PC-3 (cell line): ENCODE results near the gene TARS2. TPM values are rescaled to one million over a fixed set of nuclear protein-coding genes. Genes with fewer than 3 reads are reported as not detected.

Experiments
- ATAC-seq: fragments of 200-7000 bp; cut with Tn5 transposase; 2 replicates; pipeline ENCODE4 v1.9.1; 2020; ENCODE audit warnings: mild to moderate bottlenecking, moderate library complexity
- BruUV-seq: library from RNA; stranded (reverse); fragments of 400-500 nt; replicated peaks from 2 replicates; lab custom pipeline; 2021; lab: Mats Ljungman, UMichigan
- CTCF ChIA-PET: fragments of 300-600 bp; sonication (Branson Sonifier 250); formaldehyde crosslinking; loops from one replicate; lab custom pipeline; 2022; ENCODE audit warnings: antibody characterized with exemption; lab: Charles Lee
- POLR2A ChIA-PET: fragments of 300-600 bp; sonication (Branson Sonifier 250); formaldehyde crosslinking; loops from one replicate; lab custom pipeline; 2022; ENCODE audit warnings: antibody characterized with exemption; ENCODE audit not compliant: unreplicated experiment; lab: Charles Lee
- DNase-seq: peaks from one replicate; pipeline ENCODE4 v3.0.0-alpha.2; 2015
- H2AFZ ChIP-seq: fragments of 300-600 bp; sonication (generic); 2 replicates; pipeline ENCODE4 v1.6.0; 2016; ENCODE audit warnings: antibody characterized with exemption, low read length
- H3F3A ChIP-seq: fragments of 300-600 bp; sonication (generic); one replicate; pipeline ENCODE4 v1.6.0; 2017; ENCODE audit warnings: antibody characterized with exemption, low read length, control low read depth, mild to moderate bottlenecking; ENCODE audit not compliant: unreplicated experiment
- H3K27ac ChIP-seq: fragments of 300-600 bp; sonication (generic); 2 replicates; pipeline ENCODE4 v1.5.1; 2016; ENCODE audit warnings: mild to moderate bottlenecking, low read length
- H3K27me3 ChIP-seq: fragments of 300-600 bp; sonication (generic); 2 replicates; pipeline ENCODE4 v1.6.1; 2016; ENCODE audit warnings: low read length, mixed read lengths
- H3K36me3 ChIP-seq: fragments of 300-600 bp; sonication (generic); 2 replicates; pipeline ENCODE4 v1.6.1; 2016; ENCODE audit warnings: low read depth, mixed run types, low read length, mixed read lengths
- H3K4me1 ChIP-seq: fragments of 300-600 bp; sonication (generic); 2 replicates; pipeline ENCODE4 v1.5.1; 2016; ENCODE audit warnings: low read length; ENCODE audit not compliant: insufficient read depth
- H3K4me2 ChIP-seq: fragments of 300-600 bp; sonication (generic); 2 replicates; pipeline ENCODE4 v1.6.0; 2016; ENCODE audit warnings: low read length
- H3K4me3 ChIP-seq: fragments of 300-600 bp; sonication (generic); 2 replicates; pipeline ENCODE4 v1.5.1; 2016; ENCODE audit warnings: mild to moderate bottlenecking, low read length, mixed read lengths
- H3K79me2 ChIP-seq: fragments of 300-600 bp; sonication (generic); 2 replicates; pipeline ENCODE4 v1.6.1; 2017; ENCODE audit warnings: low read length, mixed read lengths
- H3K9ac ChIP-seq: fragments of 300-600 bp; sonication (generic); 2 replicates; pipeline ENCODE4 v1.6.0; 2016; ENCODE audit warnings: mild to moderate bottlenecking, low read length
- H3K9me2 ChIP-seq: fragments of 300-600 bp; sonication (generic); replicated peaks from 2 replicates; pipeline ENCODE4 v1.6.1; 2016; ENCODE audit warnings: mixed run types, low read length, mixed read lengths
- H3K9me3 ChIP-seq: fragments of 300-600 bp; sonication (generic); 2 replicates; pipeline ENCODE4 v1.6.1; 2016; ENCODE audit warnings: low read length, mixed read lengths
- H4K20me1 ChIP-seq: fragments of 300-600 bp; sonication (generic); 2 replicates; pipeline ENCODE4 v1.6.1; 2016; ENCODE audit warnings: low read length, mixed read lengths
- EZH2 ChIP-seq: fragments of 300-600 bp; sonication (generic); IDR thresholded peaks from one replicate; pipeline ENCODE4 v1.6.1; 2017; ENCODE audit warnings: antibody characterized with exemption, mild to moderate bottlenecking, low read length; ENCODE audit not compliant: unreplicated experiment
- EZH2phosphoT487 ChIP-seq: fragments of 300-600 bp; sonication (generic); IDR thresholded peaks from 2 replicates; pipeline ENCODE4 v1.6.1; 2018; ENCODE audit warnings: mild to moderate bottlenecking, antibody characterized with exemption, low read length, borderline replicate concordance
- intact Hi-C: fragments of 100-400 bp; cut with micrococcal nuclease; formaldehyde crosslinking; loops from 2 replicates; pipeline ENCODE4 v1.9.0; 2023
- total RNA-seq: library from RNA; depleted of rRNA; stranded (reverse); fragments of >200 nt; gene quantifications from 2 replicates; pipeline ENCODE4 v1.2.3, GENCODE V29; 2014
- TF ChIP-seq, protein P1 (sequence below): fragments of 300-600 bp; sonication (generic); conservative IDR thresholded peaks from 2 replicates; pipeline ENCODE4 v1.5.1; 2017; ENCODE audit warnings: antibody characterized with exemption, low read depth, mild to moderate bottlenecking, low read length

TARS2 gene
- total RNA-seq, 1 experiment from 2014 or later: 56.2 TPM

DNA sequence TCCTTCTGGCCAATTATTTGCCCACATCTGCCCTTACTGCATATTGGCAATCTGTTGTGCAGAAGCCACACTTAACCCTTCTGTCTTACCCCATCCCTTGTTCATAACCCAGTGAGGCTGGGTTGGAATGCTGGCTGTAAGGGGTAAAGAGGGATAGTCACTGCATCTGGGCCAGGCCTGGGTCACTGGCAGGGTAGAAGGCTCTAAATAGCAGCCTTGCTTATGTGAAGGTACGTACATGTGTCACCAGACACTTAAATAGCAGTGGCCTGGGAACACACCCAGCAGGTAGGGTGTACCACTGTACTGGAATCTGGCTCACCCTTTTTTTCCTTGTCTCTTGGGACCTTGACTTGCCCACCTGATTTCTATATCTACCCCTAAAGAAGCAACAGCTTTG is 9.9 kb upstream of the TARS2 start:
- intact Hi-C loops: no loop called here
- ATAC-seq: peak; percentile 30

DNA sequence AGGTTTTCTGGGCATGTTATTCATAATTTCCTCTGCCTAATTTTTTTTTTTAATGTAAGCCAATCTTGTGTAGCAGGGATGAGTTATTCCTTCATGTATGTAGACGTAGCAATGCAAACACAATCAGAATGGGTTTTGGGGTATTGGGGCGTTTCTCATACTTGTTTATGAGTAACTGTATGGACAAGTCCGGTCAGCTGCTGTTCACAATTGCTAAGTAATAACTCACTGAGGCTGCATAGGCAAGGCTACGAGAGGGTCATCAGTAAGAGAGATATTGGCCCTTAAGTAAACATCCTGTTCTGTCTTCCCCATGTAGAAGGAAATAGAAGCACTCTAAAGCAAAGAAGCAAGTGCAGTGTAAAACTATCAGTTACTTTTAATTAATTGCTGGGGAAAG is 9.5 kb upstream of the TARS2 start:
- Histone ChIP-seq H3K79me2 (no peaks in the 10 kb centered on the region), H3K27me3 (no peaks in the 10 kb centered on the region), H3K4me1 (peaks cover 10% of the 10 kb centered on the region), H3F3A (no peaks in the 10 kb centered on the region), H3K9me3 (no peaks in the 10 kb centered on the region), H3K4me3 (no peak overlapping the region), H3K27ac (no peak overlapping the region), H3K36me3 (peaks cover 8% of the 10 kb centered on the region; the same call in 1 of the 2 replicates), H2AFZ (no peak overlapping the region), H3K4me2 (no peak overlapping the region), H4K20me1 (no peaks in the 10 kb centered on the region; the same call in 1 of the 2 replicates), H3K9ac (no peak overlapping the region), H3K9me2 (no peaks in the 10 kb centered on the region)
- ChIA-PET CTCF (no interaction called here), POLR2A (no interaction called here)
- TF ChIP-seq EZH2phosphoT487: no peak
- TF ChIP-seq, protein P1, sequence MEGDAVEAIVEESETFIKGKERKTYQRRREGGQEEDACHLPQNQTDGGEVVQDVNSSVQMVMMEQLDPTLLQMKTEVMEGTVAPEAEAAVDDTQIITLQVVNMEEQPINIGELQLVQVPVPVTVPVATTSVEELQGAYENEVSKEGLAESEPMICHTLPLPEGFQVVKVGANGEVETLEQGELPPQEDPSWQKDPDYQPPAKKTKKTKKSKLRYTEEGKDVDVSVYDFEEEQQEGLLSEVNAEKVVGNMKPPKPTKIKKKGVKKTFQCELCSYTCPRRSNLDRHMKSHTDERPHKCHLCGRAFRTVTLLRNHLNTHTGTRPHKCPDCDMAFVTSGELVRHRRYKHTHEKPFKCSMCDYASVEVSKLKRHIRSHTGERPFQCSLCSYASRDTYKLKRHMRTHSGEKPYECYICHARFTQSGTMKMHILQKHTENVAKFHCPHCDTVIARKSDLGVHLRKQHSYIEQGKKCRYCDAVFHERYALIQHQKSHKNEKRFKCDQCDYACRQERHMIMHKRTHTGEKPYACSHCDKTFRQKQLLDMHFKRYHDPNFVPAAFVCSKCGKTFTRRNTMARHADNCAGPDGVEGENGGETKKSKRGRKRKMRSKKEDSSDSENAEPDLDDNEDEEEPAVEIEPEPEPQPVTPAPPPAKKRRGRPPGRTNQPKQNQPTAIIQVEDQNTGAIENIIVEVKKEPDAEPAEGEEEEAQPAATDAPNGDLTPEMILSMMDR: no peak
- TF ChIP-seq EZH2: no peak
- DNase-seq (peak; percentile 52), ATAC-seq (peak; percentile 60)
- intact Hi-C loops: no loop called here
- BruUV-seq: no TSS peak

More for the DNA sequence above, 9.9 kb upstream of the TARS2 start:
- no peaks in the 10 kb centered on the region; the same call in 1 of the 2 replicates for H4K20me1 ChIP-seq
- CTCF ChIA-PET: no interaction called here
- H3K27ac ChIP-seq: no peak overlapping the region
- H3K4me2 ChIP-seq: no peak overlapping the region
- no peak for DNase-seq
- TF ChIP-seq EZH2: no peak
- TF ChIP-seq EZH2phosphoT487: no peak
- TF ChIP-seq, protein P1: no peak
- H3K27me3 ChIP-seq: no peaks in the 10 kb centered on the region
- no peaks in the 10 kb centered on the region for H3K9me3 ChIP-seq
- no TSS peak for BruUV-seq
- no peaks in the 10 kb centered on the region for H3F3A ChIP-seq
- no peaks in the 10 kb centered on the region for H3K9me2 ChIP-seq
- H3K4me1 ChIP-seq: peaks cover 10% of the 10 kb centered on the region
- POLR2A ChIA-PET: no interaction called here
- no peaks in the 10 kb centered on the region for H3K79me2 ChIP-seq
- H3K36me3 ChIP-seq: peaks cover 12% of the 10 kb centered on the region; the same call in 1 of the 2 replicates
- no peak overlapping the region for H2AFZ ChIP-seq
- no peak overlapping the region for H3K9ac ChIP-seq
- H3K4me3 ChIP-seq: no peak overlapping the region

DNA sequence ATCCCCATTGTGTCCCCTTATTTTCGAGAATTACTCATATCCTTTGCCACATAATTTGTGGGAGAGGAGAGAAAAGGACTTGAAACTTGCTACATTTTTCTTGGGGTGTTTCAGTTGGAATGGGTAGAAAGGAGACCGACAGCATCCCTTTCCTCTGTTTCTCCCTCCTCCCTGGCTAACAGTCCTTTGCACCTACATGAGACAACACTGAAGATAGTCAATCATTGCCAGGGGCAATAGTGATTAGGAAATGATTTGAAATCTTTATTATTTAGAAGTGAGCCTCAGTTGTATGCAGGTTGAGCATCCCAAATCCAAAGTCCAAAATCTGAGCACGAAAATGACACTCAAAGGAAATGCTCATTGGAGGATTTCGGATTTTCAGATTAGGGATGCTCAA is 7.8 kb upstream of the TARS2 start:
- TF ChIP-seq EZH2phosphoT487 (no peak), EZH2 (no peak)
- TF ChIP-seq, protein P1: no peak

More for the DNA sequence above, 7.8 kb upstream of the TARS2 start:
- DNase-seq (no peak), ATAC-seq (no peak)
- Histone ChIP-seq H3K27ac (no peak overlapping the region), H3K9ac (no peak overlapping the region), H3K36me3 (no peaks in the 10 kb centered on the region), H3K4me1 (peaks cover 10% of the 10 kb centered on the region), H3K79me2 (no peaks in the 10 kb centered on the region), H3F3A (no peaks in the 10 kb centered on the region), H3K27me3 (no peaks in the 10 kb centered on the region), H3K4me3 (no peak overlapping the region), H3K4me2 (no peak overlapping the region), H3K9me2 (no peaks in the 10 kb centered on the region), H3K9me3 (no peaks in the 10 kb centered on the region), H4K20me1 (no peaks in the 10 kb centered on the region; the same call in 1 of the 2 replicates), H2AFZ (no peak overlapping the region)
- BruUV-seq: no TSS peak
- ChIA-PET POLR2A (no interaction called here), CTCF (no interaction called here)
- intact Hi-C loops: no loop called here
